Activated T-helper 2 cell treated with anti-CD3 and anti-CD28 coated beads, Interferon-gamma antibody, Interleukin-2, Interleukin-4, amounts not matched to agents 10 μg/mL and 5 μg/mL and 100 μg/mL, durations not matched to agents 14 hours and 24 hours and 36 hours (primary cell): ENCODE results near the gene GMPR2. TPM values are rescaled to one million over a fixed set of nuclear protein-coding genes. Genes with fewer than 3 reads are reported as not detected.
A peak's percentile ranks its signal among the peaks of the same experiment; 100 is the strongest.
"Not testable (repeated sequence)": the region's sequence is repeated elsewhere in the genome, so short reads cannot be mapped to it uniquely, and the experiment has no call there.

ENCODE experiments used
- DNase-seq: peaks from one replicate; pipeline ENCODE4 v3.0.0; 2021; ENCODE audit warnings: low spot score
- H3K27ac Mint-ChIP-seq: one replicate; pipeline ENCODE4 v1.8.0; 2021; ENCODE audit warnings: mixed read lengths
- H3K27me3 Mint-ChIP-seq: one replicate; pipeline ENCODE4 v1.8.0; 2021; ENCODE audit warnings: low read depth, mixed read lengths
- H3K36me3 Mint-ChIP-seq: one replicate; pipeline ENCODE4 v1.8.0; 2021; ENCODE audit warnings: low read depth, mixed read lengths
- H3K4me1 Mint-ChIP-seq: one replicate; pipeline ENCODE4 v1.8.0; 2021; ENCODE audit warnings: low read depth, mixed read lengths
- H3K4me3 Mint-ChIP-seq: one replicate; pipeline ENCODE4 v1.8.0; 2021; ENCODE audit warnings: low read depth, mild to moderate bottlenecking, moderate library complexity, mixed read lengths
- H3K9me3 Mint-ChIP-seq: one replicate; pipeline ENCODE4 v1.8.0; 2021; ENCODE audit warnings: mixed read lengths
- intact Hi-C: fragments of 100-400 bp; cut with micrococcal nuclease; formaldehyde crosslinking; loops from one replicate; pipeline ENCODE4 v1.15.1; 2023
- total RNA-seq: library from RNA; stranded (reverse); gene quantifications from 2 replicates; pipeline ENCODE4 v1.2.3, GENCODE V29; 2022

Gene GMPR2
- total RNA-seq, 1 donor from 2014 or later, result 43.8 TPM

GRCh38 chr14:24206260-24207103 lies 26.2 kb upstream of the GMPR2 start:
- Mint-ChIP-seq H3K27ac (no peak overlapping the region), H3K27me3 (no peaks in the 10 kb centered on the region), H3K4me1 (peaks cover 13% of the 10 kb centered on the region), H3K36me3 (peaks cover 86% of the 10 kb centered on the region), H3K9me3 (peaks cover 10% of the 10 kb centered on the region), H3K4me3 (no peak overlapping the region)
- no peak for DNase-seq
- intact Hi-C loops, result no loop called here

GRCh38 chr14:24207104-24207551 lies 25.6 kb upstream of the GMPR2 start:
- Mint-ChIP-seq H3K27ac (peak overlapping the region; percentile 14), H3K27me3 (no peaks in the 10 kb centered on the region), H3K4me1 (peaks cover 17% of the 10 kb centered on the region), H3K9me3 (peaks cover 8% of the 10 kb centered on the region), H3K36me3 (peaks cover 84% of the 10 kb centered on the region), H3K4me3 (no peak overlapping the region)
- no peak for DNase-seq
- intact Hi-C loops, result no loop called here

GRCh38 chr14:24207625-24208024 lies 25.1 kb upstream of the GMPR2 start:
- Mint-ChIP-seq H3K27ac (no peak overlapping the region), H3K9me3 (peaks cover 6% of the 10 kb centered on the region), H3K4me3 (no peak overlapping the region), H3K4me1 (peaks cover 17% of the 10 kb centered on the region), H3K36me3 (peaks cover 82% of the 10 kb centered on the region), H3K27me3 (no peaks in the 10 kb centered on the region)
- intact Hi-C loops, result no loop called here
- no peak for DNase-seq

GRCh38 chr14:24211311-24211710 lies 21.4 kb upstream of the GMPR2 start:
- Mint-ChIP-seq H3K36me3 (peaks cover 71% of the 10 kb centered on the region), H3K9me3 (no peaks in the 10 kb centered on the region), H3K4me1 (peaks cover 30% of the 10 kb centered on the region), H3K27ac (peak overlapping the region; percentile 36), H3K27me3 (no peaks in the 10 kb centered on the region), H3K4me3 (peak overlapping the region; percentile 95)
- intact Hi-C loops, result loop anchor here (5.0 kb wide), 1 partner anchor 69 kb away; the partner anchor contains the start of gene EMC9
- no peak for DNase-seq

- peak within 1 kb of the TSS; percentile 95 for H3K4me3 Mint-ChIP-seq
- peak; percentile 96 for DNase-seq
- intact Hi-C loops, result loop anchor here (1.0 to 5.0 kb wide), 5 partner anchors 18 to 98 kb away; partner anchors contain the start of genes EMC9, RABGGTA, TINF2 and TM9SF1
- H3K9me3 Mint-ChIP-seq, result no peaks in the 10 kb centered on the region
- H3K27ac Mint-ChIP-seq, result peak within 1 kb of the TSS; percentile 98
- peaks cover 25% of the 10 kb centered on the region for H3K4me1 Mint-ChIP-seq
- no peaks in the 10 kb centered on the region for H3K27me3 Mint-ChIP-seq
- H3K36me3 Mint-ChIP-seq, result peaks cover 58% of the 10 kb centered on the region
Observed at GRCh38 chr14:24212924-24213865, 19.5 kb upstream of the GMPR2 start, which contains the start of gene CHMP4A. TSS of gene CHMP4A (minus strand) at chr14:24213488. CDS start at chr14:24213439, 49 bp downstream.

GRCh38 chr14:24213866-24214662 lies 18.7 kb upstream of the GMPR2 start:
- H3K27ac Mint-ChIP-seq, result peak overlapping the region; percentile 98
- H3K27me3 Mint-ChIP-seq, result no peaks in the 10 kb centered on the region
- no peak for DNase-seq
- H3K4me3 Mint-ChIP-seq, result peak overlapping the region; percentile 95
- no peaks in the 10 kb centered on the region for H3K9me3 Mint-ChIP-seq
- H3K4me1 Mint-ChIP-seq, result peaks cover 25% of the 10 kb centered on the region
- peaks cover 55% of the 10 kb centered on the region for H3K36me3 Mint-ChIP-seq
- intact Hi-C loops, result loop anchor here (1.0 to 5.0 kb wide), 5 partner anchors 19 to 99 kb away; partner anchors contain the start of genes EMC9, RABGGTA, TINF2 and TM9SF1

- peak; percentile 82 for DNase-seq
- H3K36me3 Mint-ChIP-seq, result peaks cover 41% of the 10 kb centered on the region
- intact Hi-C loops, result loop anchor here (1.0 kb wide), 2 partner anchors 17 to 84 kb away; partner anchors contain the start of genes DHRS1, GMPR2, NEDD8 and NOP9
- peaks cover 22% of the 10 kb centered on the region for H3K4me1 Mint-ChIP-seq
- peak within 1 kb of the TSS; percentile 92 for H3K4me3 Mint-ChIP-seq
- no peaks in the 10 kb centered on the region for H3K27me3 Mint-ChIP-seq
- H3K9me3 Mint-ChIP-seq, result no peaks in the 10 kb centered on the region
- H3K27ac Mint-ChIP-seq, result peak within 1 kb of the TSS; percentile 98
Observed at GRCh38 chr14:24215495-24216344, 17.0 kb upstream of the GMPR2 start, which contains the start of gene MDP1. TSS of gene MDP1 (minus strand) at chr14:24216066. CDS start at chr14:24215955, 111 bp downstream.

- H3K4me1 Mint-ChIP-seq, result peaks cover 22% of the 10 kb centered on the region
Observed at GRCh38 chr14:24216345-24216699, 16.4 kb upstream of the GMPR2 start.

GRCh38 chr14:24216876-24217275 lies 15.9 kb upstream of the GMPR2 start:
- not testable (repeated sequence) for H3K27me3 Mint-ChIP-seq, H3K9me3 Mint-ChIP-seq, DNase-seq, H3K27ac Mint-ChIP-seq, H3K4me3 Mint-ChIP-seq
- Mint-ChIP-seq H3K4me1 (peaks cover 18% of the 10 kb centered on the region), H3K36me3 (peaks cover 32% of the 10 kb centered on the region)
- intact Hi-C loops, result loop anchor here (1.0 kb wide), 2 partner anchors 15 to 82 kb away; partner anchors contain the start of genes DHRS1, GMPR2, NEDD8 and NOP9

More at GRCh38 chr14:24216345-24216699, 16.4 kb upstream of the GMPR2 start:
- H3K4me3 Mint-ChIP-seq, result peak overlapping the region; percentile 92
- peak overlapping the region; percentile 98 for H3K27ac Mint-ChIP-seq
- no peaks in the 10 kb centered on the region for H3K27me3 Mint-ChIP-seq
- H3K9me3 Mint-ChIP-seq, result no peaks in the 10 kb centered on the region
- no peak for DNase-seq
- peaks cover 37% of the 10 kb centered on the region for H3K36me3 Mint-ChIP-seq
- intact Hi-C loops, result loop anchor here (1.0 kb wide), 2 partner anchors 16 to 83 kb away; partner anchors contain the start of genes DHRS1, GMPR2, NEDD8 and NOP9

GRCh38 chr14:24219080-24219479 lies 13.6 kb upstream of the GMPR2 start:
- intact Hi-C loops, result no loop called here
- H3K4me1 Mint-ChIP-seq, result peaks cover 16% of the 10 kb centered on the region
- no peak overlapping the region for H3K4me3 Mint-ChIP-seq
- no peak for DNase-seq
- no peaks in the 10 kb centered on the region for H3K9me3 Mint-ChIP-seq
- H3K27ac Mint-ChIP-seq, result no peak overlapping the region
- no peaks in the 10 kb centered on the region for H3K27me3 Mint-ChIP-seq
- peaks cover 18% of the 10 kb centered on the region for H3K36me3 Mint-ChIP-seq

- Mint-ChIP-seq H3K36me3 (peaks cover 15% of the 10 kb centered on the region), H3K4me3 (no peak overlapping the region), H3K4me1 (peaks cover 13% of the 10 kb centered on the region), H3K27ac (no peak overlapping the region), H3K9me3 (no peaks in the 10 kb centered on the region), H3K27me3 (no peaks in the 10 kb centered on the region)
- intact Hi-C loops, result no loop called here
- DNase-seq, result no peak
Observed at GRCh38 chr14:24219521-24219920, 13.2 kb upstream of the GMPR2 start.
